GM23248 (cell line): Measurements from ENCODE around the gene SCRG1.

Source experiments
- EZH2 ChIP-seq: fragments of 200-600 bp; sonication (generic); IDR thresholded peaks from 2 replicates; pipeline ENCODE4 v1.6.1; 2018; ENCODE audit warnings: antibody characterized with exemption, mild to moderate bottlenecking; ENCODE audit not compliant: insufficient read depth, poor library complexity, severe bottlenecking
- EZH2phosphoT487 ChIP-seq: fragments of 200-600 bp; sonication (generic); IDR thresholded peaks from 2 replicates; pipeline ENCODE4 v1.6.1; 2018; ENCODE audit warnings: antibody characterized with exemption, moderate library complexity, mild to moderate bottlenecking, low read depth; ENCODE audit not compliant: insufficient read depth

GRCh38 chr4:173448103-173448502, 49.2 kb upstream of the SCRG1 start:
- TF ChIP-seq EZH2phosphoT487 (no peak), EZH2 (no peak)
